ENCODE data around the gene C11orf86.

DNA sequence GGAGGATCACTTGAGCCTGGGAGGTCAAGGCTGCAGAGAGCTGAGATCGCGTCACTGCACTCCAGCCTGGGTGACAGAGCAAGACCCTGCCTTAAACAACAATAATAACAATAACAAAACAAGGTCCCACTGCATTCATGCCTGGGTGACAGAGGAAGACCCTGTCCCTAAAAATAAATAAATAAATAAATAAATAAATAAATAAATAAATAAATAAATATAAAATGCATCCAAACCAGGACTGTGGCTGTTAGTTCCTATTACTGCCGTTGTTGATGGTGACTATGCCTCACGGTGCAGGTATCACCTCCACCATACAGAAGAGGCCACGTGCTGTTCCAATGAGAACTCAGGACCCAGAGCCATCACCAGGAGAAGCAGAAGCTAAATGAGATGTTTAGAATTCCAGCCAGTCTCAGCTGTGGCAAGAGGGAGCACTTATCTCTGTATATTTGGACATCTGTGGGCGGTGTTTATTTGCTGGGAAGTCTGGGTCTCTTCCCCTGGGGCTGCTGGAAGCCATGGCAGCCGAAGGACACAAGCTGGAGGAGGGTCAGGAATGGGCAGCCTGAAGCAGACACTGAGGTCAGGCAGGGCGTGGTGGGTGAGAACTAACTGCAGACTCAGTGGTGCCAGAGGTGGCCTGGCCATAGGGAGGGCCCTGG, 21.6 kb downstream of the C11orf86 start:
- TF ChIP-seq RAD21 (IDR thresholded peaks at IDR 0.05; ENCODE audit: low read depth) = no peak
- TF ChIP-seq EGR1 (IDR thresholded peaks at IDR 0.05) = no peak
- TF ChIP-seq YY1 (IDR thresholded peaks at IDR 0.05; ENCODE audit: low read depth) = no peak
- no peak for TF ChIP-seq MAX (IDR thresholded peaks at IDR 0.05)
- no peak for TF ChIP-seq CREB1 (IDR thresholded peaks at IDR 0.05; ENCODE audit: low read depth)
- no peak for TF ChIP-seq CEBPB (IDR thresholded peaks at IDR 0.05)
- TF ChIP-seq EP300 (IDR thresholded peaks at IDR 0.05; ENCODE audit: borderline replicate concordance) = no peak
- TF ChIP-seq TEAD4 (IDR thresholded peaks at IDR 0.05) = no peak
- TF ChIP-seq ZBTB7A (IDR thresholded peaks at IDR 0.05; ENCODE audit: low read depth) = no peak
- TF ChIP-seq TAF1 (IDR thresholded peaks at IDR 0.05; ENCODE audit: low read depth) = no peak
- no peak for TF ChIP-seq FOXM1 (IDR thresholded peaks at IDR 0.05; ENCODE audit: borderline replicate concordance, low read depth)

Measured in Ishikawa (cell line).